Pancreas (tissue), 10 donors: ENCODE data around the gene PES1. TPM values are rescaled to one million over a fixed set of nuclear protein-coding genes. Genes with fewer than 3 reads are reported as not detected.

ENCODE experiments used
- ATAC-seq, 4 donors: fragments of 200-7000 bp; cut with Tn5 transposase; one replicate each; pipeline versions ENCODE4 v1.8.0 to v1.9.1; 2020; ENCODE audit warnings: mild to moderate bottlenecking in 4 of 4, moderate library complexity in 4 of 4
- DNase-seq, 6 donors: peaks; one replicate each; pipeline ENCODE4 v3.0.0-alpha.2; 2020
- FAIRE-seq: peaks from 2 replicates; lab custom pipeline; 2012; peaks lifted over from hg19 to GRCh38; lab: Jason Lieb, UNC
- H3K27ac ChIP-seq, 4 donors: fragments of 200-600 bp; sonication (generic); 1 replicate in 3 of 4; 2 replicates in 1 of 4; pipeline versions ENCODE4 v1.5.0 to v1.8.0; 2020
- H3K27me3 ChIP-seq, 4 donors: fragments of 200-600 bp; one replicate each; pipeline ENCODE4 v1.8.0; 2021
- H3K36me3 ChIP-seq, 3 donors: fragments of 200-600 bp; sonication (generic) in 1 of 3; one replicate each; pipeline versions ENCODE4 v1.5.0 to v1.8.0; 2020 to 2021
- H3K4me1 ChIP-seq, 3 donors: fragments of 200-600 bp; one replicate each; pipeline ENCODE4 v1.8.0; 2021
- H3K4me3 ChIP-seq, 4 donors: fragments of 200-600 bp; sonication (generic) in 2 of 4; one replicate each; pipeline versions ENCODE4 v1.5.0 to v1.8.0; 2020 to 2021
- H3K9me3 ChIP-seq, 4 donors: fragments of 200-600 bp; one replicate each; pipeline ENCODE4 v1.8.0; 2021
- WGBS, 2 donors: extraction: QIAGEN DNeasy Blood & Tissue Kit; methylation state at CpG; one replicate each; pipeline ENCODE4 v1.1.7; 2013; 5-methylcytosine and 5-hydroxymethylcytosine counted together
- intact Hi-C, 3 donors: fragments of 100-400 bp; cut with DNase I; formaldehyde crosslinking; loops; one replicate each; pipeline versions ENCODE4 v1.11.1 to v1.14.2; 2022
- polyA plus RNA-seq, 2 donors: library from polyadenylated mRNA; stranded (reverse); fragments of 200-250 nt; gene quantifications; one replicate each; pipeline ENCODE4 v1.2.3, GENCODE V29; 2013
- total RNA-seq, 6 donors: library from RNA; stranded (reverse); fragmentation: NEBNext Ultra II Directional in 4 of 6; extraction: Animal tissue kit (Norgen Biotek cat#: 25700) in 4 of 6; gene quantifications; one replicate each; pipeline versions ENCODE4 v1.2.1 to v1.2.4, GENCODE V29; 2021 to 2023
- TF ChIP-seq, protein P1 (sequence below), 4 donors: fragments of 200-600 bp; sonication (generic) in 3 of 4; IDR thresholded peaks; one replicate each; pipeline versions ENCODE4 v1.5.0 to v1.8.0; 2021; ENCODE audit warnings: antibody characterized with exemption in 4 of 4
- donor health status: healthy with polysubstance abuse.
- donor health status: DM: no; HTN: no; CAD: no; lungs with moderate emphysema.
- donor health status: DM: no; HTN: no; CAD: no.
- donor health status: control.
- donor health status: control.
- donor health status: Bipolar disorder and iron deficiency.
- donor health status: DM: yes; HTN: yes; CAD: no.
- donor health status: DM: no; HTN: no; CAD: no.
- donor health status: DM: no; HTN: no; CAD: no.
- donor health status: DM: yes; HTN: yes; CAD: no.

PES1 gene
- total and polyA plus RNA-seq, 8 donors = 33.8 to 66.9 (median 44.8) TPM

DNA sequence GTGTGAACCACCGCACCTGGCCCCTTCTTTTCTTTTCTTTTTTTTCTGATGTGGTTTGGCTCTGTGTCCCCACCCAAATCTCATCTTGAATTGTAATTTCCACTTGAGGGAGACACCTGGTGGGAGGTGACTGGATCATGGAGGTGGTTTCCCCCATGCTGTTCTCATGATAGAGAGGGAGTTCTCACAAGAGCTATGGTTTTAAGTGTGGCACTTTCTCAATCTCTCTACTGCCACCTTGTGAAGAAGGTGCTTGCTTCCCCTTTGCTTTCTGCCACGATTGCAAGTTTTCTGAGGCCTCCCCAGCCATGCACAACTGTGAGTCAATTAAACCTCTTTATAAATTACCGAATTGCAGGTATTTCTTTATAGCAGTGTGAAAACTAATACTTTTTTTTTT is 10.3 kb upstream of the PES1 start:
- H3K4me1 ChIP-seq = peaks cover 0 to 8% (median 5%) of the 10 kb centered on the region in 3 donors
- no peaks in the 10 kb centered on the region for H3K9me3 ChIP-seq
- H3K36me3 ChIP-seq = no peaks in the 10 kb centered on the region
- WGBS, 2 donors = 45% methylated on average over 3 of the region's 3 CpGs
- TF ChIP-seq, protein P1, sequence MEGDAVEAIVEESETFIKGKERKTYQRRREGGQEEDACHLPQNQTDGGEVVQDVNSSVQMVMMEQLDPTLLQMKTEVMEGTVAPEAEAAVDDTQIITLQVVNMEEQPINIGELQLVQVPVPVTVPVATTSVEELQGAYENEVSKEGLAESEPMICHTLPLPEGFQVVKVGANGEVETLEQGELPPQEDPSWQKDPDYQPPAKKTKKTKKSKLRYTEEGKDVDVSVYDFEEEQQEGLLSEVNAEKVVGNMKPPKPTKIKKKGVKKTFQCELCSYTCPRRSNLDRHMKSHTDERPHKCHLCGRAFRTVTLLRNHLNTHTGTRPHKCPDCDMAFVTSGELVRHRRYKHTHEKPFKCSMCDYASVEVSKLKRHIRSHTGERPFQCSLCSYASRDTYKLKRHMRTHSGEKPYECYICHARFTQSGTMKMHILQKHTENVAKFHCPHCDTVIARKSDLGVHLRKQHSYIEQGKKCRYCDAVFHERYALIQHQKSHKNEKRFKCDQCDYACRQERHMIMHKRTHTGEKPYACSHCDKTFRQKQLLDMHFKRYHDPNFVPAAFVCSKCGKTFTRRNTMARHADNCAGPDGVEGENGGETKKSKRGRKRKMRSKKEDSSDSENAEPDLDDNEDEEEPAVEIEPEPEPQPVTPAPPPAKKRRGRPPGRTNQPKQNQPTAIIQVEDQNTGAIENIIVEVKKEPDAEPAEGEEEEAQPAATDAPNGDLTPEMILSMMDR (IDR thresholded peaks at IDR 0.05) = peak in 2 of 4 donors; percentile 19 to 25
- ATAC-seq = peak in 2 of 4 donors; percentile 21 to 33
- no peak overlapping the region for H3K27ac ChIP-seq
- no peak overlapping the region for H3K4me3 ChIP-seq
- no peaks in the 10 kb centered on the region for H3K27me3 ChIP-seq
- intact Hi-C loops = loop anchor here in 1 of 3 donors (10.0 kb wide), 1 partner anchor 157 kb away; no protein-coding TSS in a partner anchor
- no peak for DNase-seq
- FAIRE-seq = no peak

DNA sequence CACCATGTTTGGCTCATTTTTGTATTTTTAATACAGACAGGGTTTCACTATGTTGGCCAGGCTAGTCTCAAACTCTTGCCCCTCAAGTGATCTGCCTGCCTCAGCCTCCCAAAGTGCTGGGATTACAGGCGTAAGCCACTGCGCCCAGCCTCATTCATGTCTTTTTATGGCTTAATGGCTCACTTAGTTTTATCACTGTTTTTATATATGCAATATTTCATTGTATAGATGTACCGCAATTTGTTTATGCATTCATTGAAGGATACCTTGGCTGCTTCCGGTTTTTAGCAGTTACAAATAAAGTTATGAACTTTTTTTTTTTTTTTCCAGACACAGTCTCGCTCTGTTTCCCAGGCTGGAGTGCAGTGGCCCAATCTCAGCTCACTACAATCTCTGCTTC is 9.8 kb upstream of the PES1 start:
- WGBS, 2 donors = 85 to 92% methylated on average over 5 of the region's 5 CpGs
- TF ChIP-seq, protein P1 (IDR thresholded peaks at IDR 0.05) = no peak
- ATAC-seq = no peak
- no peaks in the 10 kb centered on the region for H3K27me3 ChIP-seq
- no peaks in the 10 kb centered on the region for H3K36me3 ChIP-seq
- no peak for DNase-seq
- H3K27ac ChIP-seq = no peak overlapping the region
- H3K4me1 ChIP-seq = peaks cover 0 to 8% (median 5%) of the 10 kb centered on the region in 3 donors
- intact Hi-C loops = loop anchor here in 1 of 3 donors (10.0 kb wide), 1 partner anchor 157 kb away; no protein-coding TSS in a partner anchor
- FAIRE-seq = no peak
- H3K4me3 ChIP-seq = no peak overlapping the region
- no peaks in the 10 kb centered on the region for H3K9me3 ChIP-seq

DNA sequence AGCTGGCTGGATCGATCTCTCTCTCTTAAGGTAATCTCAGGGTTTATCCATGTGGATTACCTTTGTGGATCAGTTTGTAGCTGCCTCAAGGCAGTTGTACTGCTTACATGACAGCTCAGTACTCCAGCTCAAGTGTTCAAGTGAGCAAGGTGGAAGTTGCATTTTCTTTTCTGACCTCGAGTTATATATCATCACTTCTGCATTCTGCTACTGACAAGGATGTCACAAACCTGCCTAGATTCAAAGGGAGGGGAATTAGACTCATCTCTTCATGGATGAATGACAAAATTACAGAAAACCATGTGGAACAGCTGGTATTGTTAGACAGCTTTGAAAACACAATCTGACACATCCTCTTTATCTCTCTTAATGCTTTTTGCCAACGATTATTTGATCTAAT is 9.2 kb upstream of the PES1 start:
- Histone ChIP-seq H3K4me1 (peaks cover 0 to 4% (median 2%) of the 10 kb centered on the region in 3 donors), H3K27me3 (no peaks in the 10 kb centered on the region), H3K9me3 (no peaks in the 10 kb centered on the region), H3K4me3 (no peak overlapping the region), H3K27ac (no peak overlapping the region), H3K36me3 (no peaks in the 10 kb centered on the region)
- WGBS, 2 donors = 36 to 39% methylated on average over 3 of the region's 3 CpGs
- ATAC-seq (no peak), DNase-seq (no peak), FAIRE-seq (no peak)
- TF ChIP-seq, protein P1 (IDR thresholded peaks at IDR 0.05) = no peak
- intact Hi-C loops = loop anchor here in 1 of 3 donors (10.0 kb wide), 1 partner anchor 156 kb away; no protein-coding TSS in a partner anchor

DNA sequence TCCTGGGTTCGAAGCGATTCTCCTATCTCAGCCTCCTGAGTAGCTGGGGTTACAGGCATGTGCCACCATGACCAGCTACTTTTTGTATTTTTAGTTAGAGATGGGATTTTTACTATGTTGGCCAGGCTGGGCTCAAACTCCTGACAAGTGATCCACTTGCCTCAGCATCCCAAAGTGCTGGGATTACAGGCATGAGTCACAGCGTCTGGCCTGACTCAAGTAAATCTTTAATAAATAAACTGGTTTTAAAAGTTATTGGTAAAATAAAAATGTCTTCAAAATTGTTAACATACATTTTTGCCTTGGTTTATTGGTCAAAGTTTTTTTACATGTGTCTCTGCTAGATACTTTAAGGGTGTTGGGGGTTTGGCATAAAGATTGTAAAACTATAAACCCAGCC is 7.3 kb upstream of the PES1 start:
- no peak overlapping the region for H3K27ac ChIP-seq
- DNase-seq = no peak
- H3K4me3 ChIP-seq = no peak overlapping the region
- FAIRE-seq = no peak
- 87 to 88% methylated on average over 3 of the region's 3 CpGs for WGBS, 2 donors
- intact Hi-C loops = loop anchor here in 1 of 3 donors (5.0 kb wide), 1 partner anchor 152 kb away; no protein-coding TSS in a partner anchor
- H3K27me3 ChIP-seq = no peaks in the 10 kb centered on the region
- TF ChIP-seq, protein P1 (IDR thresholded peaks at IDR 0.05) = no peak
- no peak for ATAC-seq
- no peaks in the 10 kb centered on the region for H3K9me3 ChIP-seq
- H3K4me1 ChIP-seq = peaks cover 0 to 2% (median 0%) of the 10 kb centered on the region in 3 donors
- H3K36me3 ChIP-seq = no peaks in the 10 kb centered on the region

DNA sequence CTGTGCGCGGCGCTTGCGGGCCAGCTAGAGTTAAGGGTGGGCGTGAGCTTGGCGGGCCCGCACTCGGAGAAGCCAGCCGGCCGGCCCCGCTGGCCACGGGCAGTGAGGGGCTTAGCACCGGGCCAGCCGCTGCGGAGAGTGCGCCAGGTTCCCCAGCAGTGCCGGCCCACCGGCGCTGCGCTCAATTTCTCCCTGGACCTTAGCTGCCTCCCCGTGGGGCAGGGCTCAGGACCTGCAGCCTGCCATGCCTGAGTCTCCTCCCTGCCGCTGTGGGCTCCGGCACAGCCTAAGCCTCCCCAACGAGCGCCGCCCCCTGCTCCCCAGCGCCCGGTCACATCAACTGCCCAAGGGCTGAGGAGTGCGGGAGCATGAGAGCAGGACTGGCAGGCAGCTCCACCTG is 5.2 kb upstream of the PES1 start:
- ATAC-seq (peak in 3 of 4 donors; percentile 34 to 46 (median 42)), DNase-seq (peak in 2 of 6 donors; percentile 33 to 69), FAIRE-seq (no peak)
- H3K4me1 ChIP-seq = peaks cover 0 to 5% (median 0%) of the 10 kb centered on the region in 3 donors
- 40 to 75% methylated on average over 27 to 29 of the region's 29 CpGs for WGBS, 2 donors
- no peaks in the 10 kb centered on the region for H3K27me3 ChIP-seq
- no peaks in the 10 kb centered on the region for H3K9me3 ChIP-seq
- no peaks in the 10 kb centered on the region for H3K36me3 ChIP-seq
- TF ChIP-seq, protein P1 (IDR thresholded peaks at IDR 0.05) = no peak
- intact Hi-C loops = loop anchor here in 1 of 3 donors (5.0 kb wide), 1 partner anchor 150 kb away; no protein-coding TSS in a partner anchor
- peak overlapping the region in 2 of 4 donors; percentile 36 to 47 for H3K27ac ChIP-seq
- peak overlapping the region in 1 of 4 donors; percentile 27 for H3K4me3 ChIP-seq
